Muscle of leg (tissue), 11 donors: ENCODE data around the gene TCEA3. TPM values are rescaled to one million over a fixed set of nuclear protein-coding genes. Genes with fewer than 3 reads are reported as not detected.

Source experiments
- DNase-seq: peaks from one replicate; pipeline ENCODE4 v3.0.0; 2013
- H3K27ac ChIP-seq: one replicate; pipeline ENCODE4 v1.5.1; 2013; ENCODE audit warnings: mild to moderate bottlenecking, low read length, control low read depth
- H3K27me3 ChIP-seq: one replicate; pipeline ENCODE4 v1.6.1; 2013; ENCODE audit warnings: low read length; ENCODE audit not compliant: control insufficient read depth, insufficient read depth
- H3K36me3 ChIP-seq: one replicate; pipeline ENCODE4 v1.6.1; 2013; ENCODE audit warnings: low read length; ENCODE audit not compliant: control insufficient read depth, insufficient read depth
- H3K4me1 ChIP-seq: one replicate; pipeline ENCODE4 v1.6.1; 2013; ENCODE audit warnings: low read length; ENCODE audit not compliant: control insufficient read depth, insufficient read depth
- H3K4me3 ChIP-seq: one replicate; pipeline ENCODE4 v1.5.1; 2013; ENCODE audit warnings: low read length, control low read depth
- H3K9me3 ChIP-seq: replicated peaks from 2 replicates; pipeline ENCODE4 v1.6.1; 2013; ENCODE audit warnings: low read depth, low read length; ENCODE audit not compliant: control insufficient read depth
- WGBS: methylation state at CpG from one replicate; pipeline ENCODE4 v1.1.5; 2013; ENCODE audit warnings: missing lambda C conversion rate; ENCODE audit not compliant: insufficient coverage; 5-methylcytosine and 5-hydroxymethylcytosine counted together
- polyA plus RNA-seq, 8 donors: library from polyadenylated mRNA; unstranded; fragments of 120-200 nt; gene quantifications; one replicate each; pipeline versions ENCODE4 v1.2.1 to v1.2.3, GENCODE V29; 2013; ENCODE audit warnings: inconsistent platforms in 1 of 8, low replicate concordance in 1 of 8; ENCODE audit not compliant: insufficient read length in 8 of 8, insufficient read depth in 1 of 8
- total RNA-seq: library from RNA; stranded (reverse); fragments of 120-200 nt; gene quantifications from one replicate; pipeline ENCODE4 v1.2.4, GENCODE V29; 2013

TCEA3 gene
- total and polyA plus RNA-seq, 9 donors = 203 to 357 (median 293) TPM

DNA sequence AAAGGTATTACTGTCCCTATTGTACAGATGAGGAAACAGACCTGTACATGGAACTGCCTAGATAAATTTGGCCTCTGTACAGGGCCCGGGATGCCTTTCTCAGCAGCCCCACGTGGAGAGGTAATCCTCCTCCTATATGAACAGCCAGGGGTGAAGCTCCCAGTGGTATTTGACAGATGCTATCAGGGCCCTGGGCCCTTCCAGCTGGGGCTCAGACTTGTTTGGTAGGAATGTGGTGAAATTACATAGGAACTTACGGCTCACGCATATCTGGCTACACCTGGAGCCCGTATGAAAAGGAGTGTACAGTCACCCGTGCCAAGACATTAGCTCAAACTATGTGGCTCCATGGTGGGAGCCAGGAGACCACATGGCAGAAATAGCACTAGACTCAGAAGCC, 24.8 kb upstream of the TCEA3 start:
- H3K36me3 ChIP-seq = peaks cover 49% of the 10 kb centered on the region
- H3K4me1 ChIP-seq = peaks cover 9% of the 10 kb centered on the region
- H3K9me3 ChIP-seq = no peaks in the 10 kb centered on the region
- no peak for DNase-seq
- peak overlapping the region; percentile 60 for H3K27ac ChIP-seq
- H3K4me3 ChIP-seq = no peak overlapping the region
- WGBS = 44% methylated on average over 4 of the region's 6 CpGs
- no peaks in the 10 kb centered on the region for H3K27me3 ChIP-seq

DNA sequence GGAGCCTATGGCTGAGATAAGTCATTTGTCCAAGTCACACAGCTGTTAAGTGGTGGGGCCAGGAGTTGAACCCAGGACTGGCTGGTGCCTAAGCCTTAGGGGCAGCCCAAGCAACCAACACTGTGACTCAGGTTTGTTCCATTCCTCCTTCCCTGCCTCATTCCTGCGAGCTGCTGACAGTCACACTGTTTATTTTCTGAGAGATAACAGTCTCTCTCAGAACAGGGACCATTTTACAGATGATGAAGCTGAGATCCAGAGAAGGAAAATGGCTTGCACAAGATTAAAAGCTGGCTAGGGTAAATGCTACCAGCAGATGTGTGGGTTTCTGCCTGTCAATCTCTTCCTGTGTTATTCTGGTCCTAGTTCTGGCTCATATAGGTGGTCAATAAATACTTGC, 24.3 kb upstream of the TCEA3 start:
- H3K36me3 ChIP-seq = peaks cover 51% of the 10 kb centered on the region
- no peaks in the 10 kb centered on the region for H3K27me3 ChIP-seq
- no CpG with 5 or more reads among the region's 1 CpG for WGBS

DNA sequence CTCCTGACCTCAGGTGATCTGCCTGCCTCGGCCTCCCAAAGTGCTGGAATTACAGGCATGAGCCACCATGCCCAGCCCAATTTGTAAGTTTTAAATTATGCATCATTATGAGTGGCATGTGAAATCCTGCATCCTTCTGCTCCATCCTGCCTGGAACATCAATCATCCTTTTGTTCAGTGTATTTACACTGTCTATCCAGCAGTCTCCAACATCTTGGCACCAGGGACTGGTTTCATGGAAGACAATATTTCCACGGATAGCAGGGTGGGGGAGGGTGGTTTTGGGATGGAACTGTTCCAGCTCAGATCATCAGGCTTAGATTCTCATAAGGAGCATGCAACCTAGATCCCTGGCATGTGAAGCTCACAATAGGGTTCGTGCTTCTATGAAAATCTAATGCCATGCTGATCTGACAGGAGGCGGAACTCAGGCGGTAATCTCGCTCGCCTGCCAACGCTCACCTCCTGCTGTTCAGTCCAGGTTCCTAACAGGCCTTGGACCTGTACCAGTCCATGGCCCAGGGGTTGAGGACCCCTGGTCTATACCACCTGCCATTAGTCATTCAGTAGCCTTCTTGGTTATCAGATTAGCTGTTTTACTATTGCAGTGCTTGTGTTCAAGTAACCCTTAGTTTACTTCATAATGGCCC, 22.2 kb upstream of the TCEA3 start:
- no peak overlapping the region for H3K27ac ChIP-seq
- no peak overlapping the region for H3K4me3 ChIP-seq
- peaks cover 42% of the 10 kb centered on the region for H3K36me3 ChIP-seq
- no peak for DNase-seq
- WGBS = 91% methylated on average over 7 of the region's 8 CpGs
- H3K4me1 ChIP-seq = peaks cover 9% of the 10 kb centered on the region
- no peaks in the 10 kb centered on the region for H3K9me3 ChIP-seq
- no peaks in the 10 kb centered on the region for H3K27me3 ChIP-seq

More for the DNA sequence above, 24.3 kb upstream of the TCEA3 start:
- H3K9me3 ChIP-seq = no peaks in the 10 kb centered on the region
- peaks cover 9% of the 10 kb centered on the region for H3K4me1 ChIP-seq
- no peak overlapping the region for H3K4me3 ChIP-seq
- H3K27ac ChIP-seq = no peak overlapping the region
- DNase-seq = no peak

DNA sequence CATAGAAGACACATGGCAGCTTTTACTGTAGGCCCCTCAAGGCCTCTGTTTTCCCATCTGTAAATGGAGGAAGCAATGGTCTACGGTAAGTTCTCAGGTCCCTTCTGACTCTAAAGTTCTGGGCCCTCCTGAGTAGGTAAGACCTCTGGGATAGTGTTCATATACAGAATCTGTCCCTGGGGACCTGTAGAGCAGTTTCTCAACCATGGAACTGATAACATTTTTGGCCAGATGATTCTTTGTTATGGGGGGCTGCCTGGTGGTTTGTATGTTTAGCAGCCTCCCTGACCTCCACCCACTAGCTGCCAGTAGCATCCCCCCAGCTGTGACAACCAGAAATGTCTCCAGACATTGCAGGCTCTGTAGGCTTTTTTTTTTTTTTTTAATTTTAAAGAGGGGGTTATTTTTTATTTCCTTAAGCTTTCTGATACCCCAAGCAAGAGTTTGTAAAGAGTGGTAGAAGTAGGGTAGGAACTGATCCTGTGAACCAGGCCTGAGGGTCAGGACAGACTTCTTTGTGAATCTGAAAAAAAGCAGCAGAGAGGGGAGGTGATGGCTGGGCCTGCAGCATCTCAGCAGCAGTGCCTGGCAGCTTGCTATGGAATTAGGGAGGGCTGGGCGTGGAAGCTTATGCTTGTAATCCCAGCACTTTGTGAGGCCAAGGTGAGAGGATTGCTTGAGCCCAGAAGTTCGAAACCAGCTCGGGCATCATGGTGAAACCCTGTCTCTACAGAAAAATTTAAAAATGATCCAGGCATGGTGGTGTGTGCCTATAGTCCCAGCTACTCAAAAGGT, 20.2 kb upstream of the TCEA3 start:
- no peak for DNase-seq
- peaks cover 41% of the 10 kb centered on the region for H3K36me3 ChIP-seq
- H3K4me1 ChIP-seq = peaks cover 7% of the 10 kb centered on the region
- no peaks in the 10 kb centered on the region for H3K27me3 ChIP-seq
- no peaks in the 10 kb centered on the region for H3K9me3 ChIP-seq
- WGBS = 81% methylated on average over 4 of the region's 4 CpGs
- no peak overlapping the region for H3K4me3 ChIP-seq
- peak overlapping the region; percentile 52 for H3K27ac ChIP-seq

DNA sequence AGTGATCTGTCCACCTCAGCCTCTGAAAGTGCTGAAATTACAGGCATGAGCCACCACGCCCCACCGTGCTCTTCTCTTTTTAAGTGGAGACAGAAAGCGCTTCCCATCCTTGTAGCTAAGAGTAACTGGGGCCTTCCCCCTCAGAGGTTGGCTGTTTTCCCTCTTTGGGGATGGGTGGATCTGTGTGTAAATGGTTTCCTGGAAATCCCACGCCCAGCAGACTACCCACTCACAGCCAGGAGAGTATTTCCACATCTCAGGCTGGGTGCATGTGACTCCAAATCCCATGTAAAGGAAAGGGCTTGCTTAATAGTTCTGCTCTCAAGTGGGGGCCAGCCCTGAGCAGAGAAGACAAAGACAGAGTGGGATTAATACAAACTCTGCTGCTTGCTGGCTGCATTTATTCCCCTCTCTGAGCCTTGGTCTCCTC, 19.6 kb upstream of the TCEA3 start:
- 67% methylated on average over 1 of the region's 4 CpGs for WGBS
- Histone ChIP-seq H3K27me3 (no peaks in the 10 kb centered on the region), H3K36me3 (peaks cover 37% of the 10 kb centered on the region), H3K4me3 (no peak overlapping the region), H3K4me1 (no peaks in the 10 kb centered on the region), H3K27ac (peak overlapping the region; percentile 52), H3K9me3 (no peaks in the 10 kb centered on the region)
- peak; percentile 89 for DNase-seq

DNA sequence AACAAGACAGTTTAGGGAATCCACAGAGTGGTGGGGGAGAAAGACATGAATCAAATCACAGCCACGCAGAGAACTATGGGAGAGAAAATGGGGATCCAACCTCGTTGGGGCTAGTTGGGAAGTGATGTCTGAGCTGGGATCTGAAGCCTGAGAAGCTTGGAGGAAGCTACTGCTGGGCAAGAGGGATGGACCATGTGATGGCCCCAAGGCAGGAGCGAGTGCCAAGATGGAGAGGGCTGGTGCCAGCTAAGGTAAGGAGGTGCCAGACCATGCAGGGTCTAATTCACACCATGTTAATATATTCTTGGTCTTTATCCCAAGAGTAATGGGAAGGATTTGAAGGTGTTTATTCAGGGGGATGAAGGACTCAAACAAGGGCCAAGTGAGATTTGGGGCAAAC, 18.2 kb upstream of the TCEA3 start:
- H3K27ac ChIP-seq = no peak overlapping the region
- no peak for DNase-seq
- peaks cover 47% of the 10 kb centered on the region for H3K36me3 ChIP-seq
- 59% methylated on average over 2 of the region's 3 CpGs for WGBS
- H3K4me3 ChIP-seq = no peak overlapping the region
- no peaks in the 10 kb centered on the region for H3K27me3 ChIP-seq
- no peaks in the 10 kb centered on the region for H3K9me3 ChIP-seq
- no peaks in the 10 kb centered on the region for H3K4me1 ChIP-seq

DNA sequence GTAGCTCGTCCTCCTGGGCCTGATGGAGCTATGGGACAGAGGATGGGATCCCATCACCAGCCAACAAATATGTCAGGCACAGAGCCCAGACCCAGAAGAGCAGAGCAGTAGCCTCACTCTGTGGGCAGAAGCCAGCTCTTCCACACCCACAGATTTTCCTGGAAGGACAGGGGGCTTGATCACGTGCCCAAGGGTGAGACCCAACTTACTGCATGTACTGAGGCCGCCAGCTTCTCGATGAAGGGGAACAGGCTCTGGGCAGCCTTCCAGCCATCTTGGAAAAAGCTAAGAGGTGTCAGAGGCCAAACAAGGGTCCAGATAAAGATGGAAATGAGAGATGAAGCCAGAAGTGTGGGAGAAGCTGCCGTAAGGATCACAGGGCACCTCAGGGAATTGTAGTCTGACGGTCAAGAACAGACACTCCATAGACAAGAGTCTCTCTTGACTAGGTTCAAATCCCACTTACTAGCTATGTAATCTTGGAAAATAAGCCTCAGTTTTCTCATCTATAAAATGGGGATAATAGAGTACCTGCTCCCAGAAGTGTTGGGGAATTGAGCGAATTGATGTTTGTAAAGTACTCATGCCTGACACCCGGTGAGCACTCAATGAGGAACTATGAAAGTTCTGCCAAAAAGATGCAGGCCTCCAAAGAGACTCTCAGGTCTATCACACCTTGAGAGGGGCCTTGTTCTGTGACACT, 17.0 kb upstream of the TCEA3 start:
- Histone ChIP-seq H3K27ac (no peak overlapping the region), H3K4me3 (no peak overlapping the region), H3K4me1 (no peaks in the 10 kb centered on the region), H3K27me3 (no peaks in the 10 kb centered on the region), H3K36me3 (peaks cover 58% of the 10 kb centered on the region), H3K9me3 (no peaks in the 10 kb centered on the region)
- 59% methylated on average over 4 of the region's 8 CpGs for WGBS
- peak; percentile 60 for DNase-seq

DNA sequence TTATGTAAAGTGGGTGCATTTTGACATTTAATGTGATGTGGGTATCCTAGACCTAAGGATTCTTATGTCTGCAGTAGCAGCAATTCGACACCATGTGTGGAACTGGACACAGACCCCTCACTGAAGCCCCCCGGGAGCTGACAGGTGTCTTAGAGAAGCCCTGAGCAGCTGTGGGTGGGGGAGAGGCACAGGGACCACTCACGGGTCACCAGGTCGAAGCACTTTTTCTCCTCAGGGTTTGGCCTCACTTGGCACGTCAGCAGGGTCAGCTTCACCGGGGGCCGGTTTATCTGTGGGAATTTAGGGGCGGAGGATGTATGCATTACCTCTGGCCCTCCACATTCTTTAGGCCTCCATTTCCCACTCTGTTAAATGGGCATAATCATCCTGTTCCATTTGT, 14.0 kb upstream of the TCEA3 start:
- Histone ChIP-seq H3K27me3 (no peaks in the 10 kb centered on the region), H3K27ac (no peak overlapping the region), H3K36me3 (peaks cover 76% of the 10 kb centered on the region), H3K9me3 (no peaks in the 10 kb centered on the region), H3K4me1 (peaks cover 6% of the 10 kb centered on the region), H3K4me3 (no peak overlapping the region)
- WGBS = 87% methylated on average over 2 of the region's 8 CpGs
- DNase-seq = no peak

DNA sequence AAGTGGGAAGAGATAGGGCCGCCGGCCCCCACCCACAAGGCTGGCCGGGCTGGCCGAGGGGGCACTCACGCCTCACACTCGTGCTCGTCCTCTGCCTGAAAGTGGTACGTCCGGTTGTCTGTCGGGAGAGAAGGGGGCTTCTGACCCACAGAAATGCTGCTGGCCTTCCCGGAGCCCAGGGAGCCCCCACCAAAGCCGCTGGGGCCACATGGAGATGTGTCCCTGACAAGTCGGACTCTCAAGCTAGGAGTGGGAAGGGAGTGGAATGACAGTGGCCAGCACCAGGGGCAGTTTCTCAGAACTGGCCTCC, 12.8 kb upstream of the TCEA3 start:
- peaks cover 83% of the 10 kb centered on the region for H3K36me3 ChIP-seq
- H3K9me3 ChIP-seq = no peaks in the 10 kb centered on the region

More for the DNA sequence above, 12.8 kb upstream of the TCEA3 start:
- Histone ChIP-seq H3K4me1 (peaks cover 6% of the 10 kb centered on the region), H3K27me3 (no peaks in the 10 kb centered on the region), H3K4me3 (no peak overlapping the region), H3K27ac (no peak overlapping the region)
- 71% methylated on average over 11 of the region's 13 CpGs for WGBS
- DNase-seq = no peak
